NB4 (cell line): Measurements from ENCODE around the gene PRKCE.

Experiments used
- DNase-seq: peaks from one replicate; pipeline ENCODE4 v3.0.0; 2010; ENCODE audit warnings: low read depth
- H3K4me3 ChIP-seq: one replicate; pipeline ENCODE4 v1.5.1; 2011; ENCODE audit warnings: mild to moderate bottlenecking, low read depth, low read length, moderate library complexity
- CTCF ChIP-seq: IDR thresholded peaks from one replicate; pipeline ENCODE4 v1.5.1; 2012; ENCODE audit warnings: low read depth, low read length
- MAX ChIP-seq: IDR thresholded peaks from 2 replicates; pipeline ENCODE4 v1.6.1; 2011; ENCODE audit warnings: low read depth, low read length
- MYC ChIP-seq: IDR thresholded peaks from 2 replicates; pipeline ENCODE4 v1.6.1; 2011; ENCODE audit warnings: low read depth, low read length
- POLR2A ChIP-seq: IDR thresholded peaks from 2 replicates; pipeline ENCODE4 v1.6.1; 2011; ENCODE audit warnings: mild to moderate bottlenecking; ENCODE audit not compliant: insufficient read length; ENCODE audit errors: extremely low read depth

Gene PRKCE

GRCh38 chr2:46225150-46225625, 573.7 kb downstream of the PRKCE start:
- TF ChIP-seq POLR2A, result no peak
- no peak overlapping the region for H3K4me3 ChIP-seq
- DNase-seq, result no peak

- TF ChIP-seq POLR2A (no peak), MAX (no peak), CTCF (no peak), MYC (no peak)
- no peak overlapping the region for H3K4me3 ChIP-seq
- DNase-seq, result no peak
Observed at GRCh38 chr2:46225730-46226129, 574.3 kb downstream of the PRKCE start.

GRCh38 chr2:46226620-46227019, 575.1 kb downstream of the PRKCE start:
- no peak overlapping the region for H3K4me3 ChIP-seq
- DNase-seq, result no peak
- TF ChIP-seq MAX (no peak), CTCF (no peak), MYC (no peak), POLR2A (no peak)

- H3K4me3 ChIP-seq, result no peak overlapping the region
- no peak for DNase-seq
- TF ChIP-seq POLR2A, result no peak
Observed at GRCh38 chr2:46227022-46227421, 575.5 kb downstream of the PRKCE start.

- TF ChIP-seq MYC, result no peak
- no peak for TF ChIP-seq MAX
- TF ChIP-seq CTCF, result no peak
- TF ChIP-seq POLR2A, result no peak
- H3K4me3 ChIP-seq, result no peak overlapping the region
- no peak for DNase-seq
Observed at GRCh38 chr2:46227674-46228289, 576.3 kb downstream of the PRKCE start.

- peak; percentile 82 for DNase-seq
- TF ChIP-seq CTCF (no peak), MAX (0 out of 2 replicates have a peak, but pooled peaks have one; percentile 2), MYC (no peak), POLR2A (no peak)
- peak overlapping the region; percentile 3 for H3K4me3 ChIP-seq
Observed at GRCh38 chr2:46229134-46230063, 577.9 kb downstream of the PRKCE start.

- TF ChIP-seq CTCF, result peak; percentile 8
- no peak for TF ChIP-seq MAX
- H3K4me3 ChIP-seq, result no peak overlapping the region
- peak; percentile 66 for DNase-seq
Observed at GRCh38 chr2:46230115-46230571, 578.7 kb downstream of the PRKCE start.
